HFFc6 (cell line): ENCODE data around the gene DAPK3. TPM values are rescaled to one million over a fixed set of nuclear protein-coding genes. Genes with fewer than 3 reads are reported as not detected.

Experiments
- DNase-seq: peaks from one replicate; pipeline ENCODE4 v3.0.0-alpha.2; 2018
- H3K27ac Mint-ChIP-seq: 2 replicates; pipeline ENCODE4 v1.8.0; 2020; ENCODE audit warnings: mild to moderate bottlenecking, mixed read lengths
- H3K27me3 Mint-ChIP-seq: 2 replicates; pipeline ENCODE4 v1.8.0; 2021; ENCODE audit warnings: mild to moderate bottlenecking, moderate library complexity, mixed read lengths; ENCODE audit not compliant: insufficient read depth
- H3K36me3 Mint-ChIP-seq: 2 replicates; pipeline ENCODE4 v1.8.0; 2021; ENCODE audit warnings: low read depth, mixed read lengths
- H3K4me1 Mint-ChIP-seq: 2 replicates; pipeline ENCODE4 v1.8.0; 2020; ENCODE audit warnings: low read depth, mixed read lengths
- H3K4me3 Mint-ChIP-seq: 2 replicates; pipeline ENCODE4 v1.8.0; 2020; ENCODE audit warnings: mild to moderate bottlenecking, moderate library complexity, mixed read lengths
- H3K9me3 Mint-ChIP-seq: 2 replicates; pipeline ENCODE4 v1.8.0; 2020; ENCODE audit warnings: mild to moderate bottlenecking, mixed read lengths
- CTCF ChIP-seq: fragments of 200-600 bp; sonication (generic); IDR thresholded peaks from 2 replicates; pipeline ENCODE4 v1.5.0; 2021; ENCODE audit warnings: antibody characterized with exemption, mild to moderate bottlenecking
- total RNA-seq, 6 experiments: library from RNA; stranded (reverse); fragmentation: NEBNext Ultra II Directional; extraction: Animal tissue kit (Norgen Biotek cat#: 25700); gene quantifications; 2 replicates in 1 of 6; 3 replicates in 5 of 6; pipeline ENCODE4 v1.2.3, GENCODE V29; 2021

Gene DAPK3
- total RNA-seq, 6 experiments from 2014 or later = 116 to 140 (median 128) TPM

DNA sequence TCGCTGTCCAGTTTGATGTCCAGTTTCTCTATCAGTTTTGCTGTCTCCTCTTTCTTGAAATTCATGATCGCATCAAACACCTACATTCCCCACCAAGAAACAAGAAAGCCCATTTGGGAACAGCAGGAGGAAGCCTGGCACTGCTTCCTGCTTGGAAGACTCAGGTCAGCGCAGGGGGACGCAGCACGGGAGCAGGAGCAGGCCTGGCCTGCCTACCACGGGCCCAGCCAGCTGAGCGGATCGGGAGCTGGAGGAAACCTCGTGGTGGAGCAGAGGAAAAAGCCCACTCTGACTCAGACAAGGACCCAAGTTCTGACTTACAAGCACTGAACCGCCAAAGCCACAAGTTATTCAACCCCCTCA is 10.5 kb upstream of the DAPK3 start:
- no peak for DNase-seq
- Mint-ChIP-seq H3K4me3 (peak overlapping the region; percentile 34; the same call in 1 of the 2 replicates), H3K27ac (peak overlapping the region; percentile 45; the same call in 1 of the 2 replicates), H3K36me3 (peaks cover 60% of the 10 kb centered on the region), H3K4me1 (peaks cover 48% of the 10 kb centered on the region), H3K9me3 (peaks cover 12% of the 10 kb centered on the region), H3K27me3 (peaks cover 74% of the 10 kb centered on the region)
- TF ChIP-seq CTCF = no peak

- Mint-ChIP-seq H3K4me3 (peak overlapping the region; percentile 34; the same call in 1 of the 2 replicates), H3K36me3 (peaks cover 68% of the 10 kb centered on the region), H3K9me3 (peaks cover 12% of the 10 kb centered on the region), H3K27me3 (peaks cover 80% of the 10 kb centered on the region), H3K4me1 (peaks cover 40% of the 10 kb centered on the region), H3K27ac (peak overlapping the region; percentile 45; the same call in 1 of the 2 replicates)
- DNase-seq = no peak
- no peak for TF ChIP-seq CTCF
Observed at GRCh38 chr19:3980353-3981251, 9.7 kb upstream of the DAPK3 start.

DNA sequence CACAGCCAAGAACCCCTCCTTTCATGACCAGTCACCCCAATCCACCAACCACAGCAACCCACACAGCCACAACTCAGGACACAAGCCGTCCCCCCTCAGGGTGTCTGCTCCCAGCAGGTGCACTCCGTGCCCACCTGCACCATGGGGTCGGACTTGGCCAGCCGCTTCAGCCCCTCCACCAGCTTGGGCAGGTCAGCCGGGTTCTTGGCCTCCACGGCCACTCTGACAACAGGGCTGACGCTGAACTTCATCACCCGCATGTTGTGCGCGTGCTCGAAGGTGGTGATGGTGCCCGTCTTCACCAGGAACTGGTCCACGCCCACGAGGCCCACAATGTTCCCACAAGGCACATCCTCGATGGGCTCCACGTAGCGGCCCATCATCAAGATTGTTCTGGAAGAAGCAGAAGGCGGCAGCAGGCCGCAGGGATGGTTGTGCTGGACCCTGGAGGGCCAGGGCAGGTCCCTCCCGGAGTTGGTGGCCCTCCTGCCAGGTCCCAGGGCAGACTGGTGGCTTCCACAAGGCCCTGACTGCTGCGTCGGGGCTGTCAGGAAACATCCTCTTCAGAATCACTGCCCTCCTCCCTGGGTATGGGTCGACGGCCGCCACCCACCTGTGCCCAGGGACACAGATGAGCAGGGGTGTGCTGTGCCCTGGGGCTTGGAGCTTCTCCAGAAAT is 8.9 kb upstream of the DAPK3 start:
- TF ChIP-seq CTCF = no peak
- H3K27ac Mint-ChIP-seq = peak overlapping the region; percentile 69
- H3K27me3 Mint-ChIP-seq = peaks cover 80% of the 10 kb centered on the region
- peaks cover 64% of the 10 kb centered on the region for H3K36me3 Mint-ChIP-seq
- DNase-seq = no peak
- peaks cover 40% of the 10 kb centered on the region for H3K4me1 Mint-ChIP-seq
- H3K4me3 Mint-ChIP-seq = no peak overlapping the region
- peaks cover 11% of the 10 kb centered on the region for H3K9me3 Mint-ChIP-seq

DNA sequence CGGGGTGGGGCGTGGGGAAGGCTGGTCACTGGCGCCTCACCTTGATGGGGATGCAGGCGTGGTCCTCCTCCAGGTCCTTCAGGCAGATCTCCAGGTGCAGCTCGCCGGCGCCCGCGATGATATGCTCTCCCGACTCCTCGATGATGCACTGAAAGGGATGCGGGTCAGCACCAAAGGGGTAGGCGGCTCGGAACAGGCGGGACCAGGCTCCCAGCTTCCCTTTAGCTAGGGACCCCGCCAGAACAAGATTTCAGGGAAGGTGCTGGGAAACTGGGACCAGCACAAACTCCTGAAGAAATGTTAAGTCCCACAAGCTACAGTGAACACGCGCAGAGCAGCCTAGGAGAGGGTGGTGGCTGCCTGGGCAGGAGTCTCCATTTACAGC is 8.4 kb upstream of the DAPK3 start:
- DNase-seq = no peak
- no peak for TF ChIP-seq CTCF
- H3K9me3 Mint-ChIP-seq = peaks cover 6% of the 10 kb centered on the region
- peaks cover 59% of the 10 kb centered on the region for H3K36me3 Mint-ChIP-seq
- peaks cover 39% of the 10 kb centered on the region for H3K4me1 Mint-ChIP-seq
- H3K27ac Mint-ChIP-seq = peak overlapping the region; percentile 69
- no peak overlapping the region for H3K4me3 Mint-ChIP-seq
- H3K27me3 Mint-ChIP-seq = peaks cover 74% of the 10 kb centered on the region

DNA sequence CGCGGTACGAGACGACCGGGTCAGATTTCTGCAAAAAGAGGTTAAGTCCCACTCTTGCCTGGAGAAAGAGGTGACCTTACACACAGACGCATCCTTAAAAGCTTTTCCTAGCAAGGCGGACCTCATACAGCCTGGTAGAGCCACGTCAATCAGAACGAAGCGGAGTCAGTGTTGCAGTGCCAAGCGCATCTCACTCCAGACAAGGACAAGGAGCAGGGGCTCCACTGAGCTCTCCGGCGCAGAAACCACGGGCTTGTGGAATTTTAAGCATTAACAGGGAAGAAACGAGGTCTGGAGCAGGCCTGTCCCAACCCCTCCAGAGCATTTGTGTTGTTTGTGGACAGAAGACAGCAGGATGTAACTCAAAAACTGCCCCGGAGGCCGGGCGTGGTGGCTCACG is 7.2 kb upstream of the DAPK3 start:
- no peak for DNase-seq
- peak overlapping the region; percentile 57 for H3K4me3 Mint-ChIP-seq
- TF ChIP-seq CTCF = no peak
- H3K4me1 Mint-ChIP-seq = peaks cover 28% of the 10 kb centered on the region
- peaks cover 63% of the 10 kb centered on the region for H3K27me3 Mint-ChIP-seq
- no peaks in the 10 kb centered on the region; the same call in 1 of the 2 replicates for H3K9me3 Mint-ChIP-seq
- peak overlapping the region; percentile 63 for H3K27ac Mint-ChIP-seq
- peaks cover 48% of the 10 kb centered on the region for H3K36me3 Mint-ChIP-seq
